NOMO-1 (cell line): ENCODE results near the gene ITPKB.
"Not testable (repeated sequence)": the region's sequence is repeated elsewhere in the genome, so short reads cannot be mapped to it uniquely, and the experiment has no call there.

ENCODE experiments used
- DNase-seq, 2 experiments: peaks; one replicate each; lab custom pipeline; 2025; ENCODE audit not compliant: unreplicated experiment in 2 of 2; lab: John Stamatoyannopoulos, UW

ITPKB gene

DNA sequence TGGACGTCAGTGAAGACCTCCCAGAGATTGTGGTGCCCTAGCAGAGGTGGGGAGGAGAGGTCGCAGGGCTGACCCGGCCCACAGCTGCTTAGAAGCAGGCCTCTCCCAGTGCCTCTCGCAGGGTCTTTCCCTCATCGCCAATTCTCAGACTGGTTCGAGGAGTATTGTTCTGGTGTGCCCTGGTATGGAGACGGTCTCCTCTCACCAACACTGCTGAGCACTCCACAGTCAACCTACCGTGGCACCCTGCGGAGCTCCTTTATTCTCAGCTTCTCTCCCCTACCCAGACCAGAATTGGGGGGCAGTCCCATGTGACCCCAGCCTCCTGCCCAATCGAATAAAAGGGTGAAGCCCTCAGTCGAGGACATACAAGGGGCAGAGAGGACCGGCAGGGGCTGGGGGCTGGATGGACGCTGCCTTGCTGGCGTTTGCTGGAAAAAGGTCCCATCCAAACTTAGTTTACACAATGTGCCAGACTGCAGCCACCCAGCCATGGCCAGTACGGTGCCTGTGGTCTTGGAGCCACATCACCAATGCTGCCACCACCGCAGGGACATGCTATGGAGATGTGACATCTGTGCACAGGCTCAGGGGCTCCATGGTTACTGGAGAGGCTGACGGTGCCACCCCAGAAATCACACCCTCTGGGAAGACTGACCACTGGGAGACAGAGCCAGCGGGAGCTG lies 109.7 kb downstream of the ITPKB start:
- DNase-seq = no peak

DNA sequence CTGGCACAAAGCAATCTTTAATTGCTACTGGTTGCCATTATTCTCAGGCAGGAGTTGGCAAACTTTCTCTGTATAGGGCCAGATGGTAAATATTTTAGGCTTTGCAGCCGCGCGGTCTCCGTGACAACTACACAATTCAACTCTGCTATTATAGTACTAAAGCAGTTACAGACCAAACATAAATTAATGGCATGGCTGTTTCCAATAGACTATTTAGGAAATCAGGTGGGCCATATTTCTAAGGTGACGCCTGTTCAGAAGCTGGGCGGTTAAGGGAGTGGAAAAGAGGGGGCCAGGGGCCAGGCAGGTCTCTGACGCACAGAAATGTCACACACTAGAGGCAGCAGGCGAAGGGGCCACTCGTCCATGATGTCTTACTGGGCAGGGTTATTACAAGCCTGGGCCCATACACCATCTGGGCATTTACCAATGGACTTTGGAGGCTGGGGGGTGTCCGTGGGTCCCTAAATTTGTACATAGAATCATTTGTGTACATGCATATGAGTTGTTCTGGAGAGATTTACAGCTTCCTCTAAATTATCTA lies 110.4 kb downstream of the ITPKB start:
- DNase-seq = no peak

DNA sequence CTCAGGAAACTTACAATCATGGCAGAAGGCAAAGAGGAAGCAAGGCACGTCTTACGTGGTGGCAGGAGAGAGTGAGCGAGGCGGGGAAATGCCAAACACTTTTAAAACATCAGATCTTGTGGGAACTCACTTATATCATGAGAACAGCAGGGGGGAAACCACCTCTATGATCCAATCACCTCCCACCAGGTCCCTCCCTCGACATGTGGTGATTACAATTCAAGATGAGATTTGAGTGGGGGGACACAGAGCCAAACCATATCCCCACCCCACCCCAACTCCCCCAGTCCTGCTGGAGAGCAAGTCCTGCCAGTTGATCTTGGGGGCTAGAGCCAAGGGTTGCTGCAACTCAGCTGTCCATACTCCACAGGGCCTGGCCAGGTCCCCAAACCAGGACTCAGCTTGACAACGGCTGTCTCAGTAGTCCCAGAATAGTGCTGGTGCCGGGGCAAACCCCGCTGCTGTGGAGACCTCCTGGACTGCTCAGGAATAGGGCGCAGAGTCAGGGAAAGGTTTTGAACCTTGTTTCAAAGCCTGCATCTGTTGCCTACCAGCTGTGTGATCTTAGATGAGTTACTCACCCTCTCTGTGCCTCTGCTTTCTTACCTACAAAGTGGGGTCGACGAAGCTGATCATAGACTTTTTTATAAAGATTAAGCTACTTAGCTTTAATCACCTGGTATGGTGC lies 111.0 kb downstream of the ITPKB start:
- DNase-seq = no peak

DNA sequence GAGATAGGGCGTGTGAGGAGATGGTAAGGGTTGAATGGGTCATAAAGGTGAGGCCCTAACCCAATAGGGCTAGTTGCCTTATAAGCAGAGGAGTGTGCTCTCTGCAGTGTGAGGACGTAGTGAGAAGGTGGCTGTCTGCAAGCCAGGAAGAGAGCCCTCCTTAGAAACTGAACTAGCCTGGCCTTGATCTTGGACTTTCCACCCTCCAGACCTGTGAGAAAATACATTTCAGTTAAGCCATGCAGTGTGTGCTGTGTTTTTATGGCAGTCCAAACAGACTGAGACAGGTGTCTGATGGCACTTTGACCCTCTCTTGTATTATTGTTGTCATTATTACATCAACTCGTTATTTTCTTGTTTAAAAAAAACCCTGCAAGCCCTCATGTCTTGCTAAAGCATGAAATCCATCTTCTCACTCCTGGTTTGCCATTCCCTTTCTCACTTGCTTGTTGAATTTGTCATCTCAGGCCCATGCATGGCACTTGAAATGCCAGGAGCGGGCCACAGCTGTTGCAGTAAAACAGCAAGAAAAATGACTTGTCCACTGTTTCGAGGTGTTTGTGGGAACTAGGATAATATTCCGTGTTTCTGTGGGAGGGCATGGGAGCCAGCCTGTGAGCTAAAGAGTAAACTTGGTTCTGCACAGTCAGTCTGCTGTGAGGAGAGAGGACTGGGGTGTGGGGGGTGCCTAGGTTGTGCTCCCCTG lies 111.9 kb downstream of the ITPKB start:
- DNase-seq = no peak

GRCh38 chr1:226626577-226626956 lies 112.5 kb downstream of the ITPKB start:
- peak; percentile 54 to 73 for DNase-seq

GRCh38 chr1:226625832-226626576 lies 113.1 kb downstream of the ITPKB start:
- DNase-seq = no peak

- no peak for DNase-seq
These were observed 113.8 kb downstream of the ITPKB start for GRCh38 chr1:226625326-226625725.

- no peak for DNase-seq
These were observed 114.6 kb downstream of the ITPKB start for GRCh38 chr1:226624526-226624925.

DNA sequence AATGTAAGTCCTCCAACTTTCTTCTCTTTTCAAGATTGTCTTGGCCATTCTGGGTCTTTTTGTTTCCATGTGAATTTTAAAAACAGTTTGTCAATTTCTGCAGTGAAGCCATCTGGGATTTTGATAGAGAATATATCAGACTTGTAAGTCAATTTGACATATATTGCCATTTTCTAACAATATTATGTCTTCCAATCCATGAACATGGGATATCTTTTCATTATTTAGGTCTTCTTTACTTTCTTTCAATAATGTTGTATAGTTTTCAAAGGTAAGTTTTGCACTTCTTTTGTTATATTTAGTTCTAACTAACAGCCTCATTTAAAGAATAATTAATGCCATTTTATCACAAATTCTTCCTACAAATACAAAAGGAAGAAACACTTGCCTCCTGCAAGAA lies 117.1 kb downstream of the ITPKB start:
- DNase-seq = no peak

- no peak for DNase-seq
These were observed 120.1 kb downstream of the ITPKB start for GRCh38 chr1:226619031-226619430.

DNA sequence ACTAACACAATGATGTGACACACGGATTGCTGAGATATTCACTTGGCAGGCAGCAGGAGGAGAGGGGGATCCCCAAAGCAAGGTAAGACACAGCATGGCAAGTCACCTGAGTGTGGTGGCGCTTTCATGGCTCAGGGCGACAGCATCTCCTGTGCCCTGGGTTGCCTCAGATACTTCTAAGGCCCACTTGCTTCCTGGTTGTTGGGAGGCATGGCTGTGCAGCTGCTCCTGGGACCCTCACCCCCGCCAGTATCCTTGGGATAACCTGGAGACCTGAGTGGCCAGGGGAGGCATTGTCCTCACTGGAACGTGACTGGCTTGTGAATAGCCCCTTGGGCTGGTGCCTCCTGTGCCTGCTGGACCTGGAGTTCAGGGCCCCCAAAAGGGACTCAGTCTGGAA lies 120.7 kb downstream of the ITPKB start:
- no peak for DNase-seq

GRCh38 chr1:226617719-226618118 lies 121.4 kb downstream of the ITPKB start:
- not testable (repeated sequence) for DNase-seq

- DNase-seq = no peak
These were observed 122.0 kb downstream of the ITPKB start for GRCh38 chr1:226617109-226617508.

- DNase-seq = no peak
These were observed 122.4 kb downstream of the ITPKB start for GRCh38 chr1:226616636-226617035.

- no peak for DNase-seq
These were observed 123.2 kb downstream of the ITPKB start for GRCh38 chr1:226615876-226616275.

DNA sequence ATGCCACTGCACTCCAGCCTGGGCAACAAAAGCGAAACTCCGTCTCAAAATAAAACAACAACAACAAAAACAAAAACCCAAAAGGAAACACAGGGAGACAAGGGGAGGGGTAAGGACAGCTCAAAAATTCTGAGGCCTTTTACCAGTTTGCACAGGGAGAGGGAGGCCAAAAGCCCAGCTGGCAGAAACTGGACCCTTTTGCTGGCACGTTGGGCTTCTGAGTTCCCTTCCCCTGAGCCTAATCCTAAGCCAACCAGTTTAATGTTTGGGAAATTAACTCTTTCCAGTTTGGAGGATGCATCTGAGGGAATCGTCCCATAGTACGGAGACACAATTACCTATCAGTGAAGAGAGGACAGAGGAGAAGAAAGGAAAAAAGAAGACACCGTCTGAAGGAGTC lies 127.1 kb downstream of the ITPKB start:
- not testable (repeated sequence) for DNase-seq

GRCh38 chr1:226611301-226611700 lies 127.8 kb downstream of the ITPKB start:
- DNase-seq = no peak

DNA sequence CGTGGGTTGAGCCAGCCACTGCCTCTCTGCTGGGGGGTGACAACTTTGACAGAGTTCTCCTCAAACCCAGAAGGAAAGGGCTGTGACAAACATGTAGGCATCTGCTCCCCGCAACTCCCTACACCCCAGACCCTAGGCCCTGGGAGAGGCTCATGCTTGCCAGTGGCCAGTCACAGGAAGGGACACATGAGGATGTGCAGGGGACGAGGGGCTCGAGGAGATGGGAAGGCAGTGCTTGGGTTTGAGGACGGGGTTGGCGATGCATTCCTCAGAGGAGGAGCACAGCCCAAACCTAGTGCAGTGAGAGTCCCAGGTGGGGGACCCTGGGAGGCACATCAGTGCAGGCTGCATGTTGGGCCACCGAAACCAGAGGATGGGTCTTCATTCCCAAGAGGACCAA lies 128.4 kb downstream of the ITPKB start:
- DNase-seq = no peak

GRCh38 chr1:226609836-226610455 lies 129.1 kb downstream of the ITPKB start:
- DNase-seq = no peak

DNA sequence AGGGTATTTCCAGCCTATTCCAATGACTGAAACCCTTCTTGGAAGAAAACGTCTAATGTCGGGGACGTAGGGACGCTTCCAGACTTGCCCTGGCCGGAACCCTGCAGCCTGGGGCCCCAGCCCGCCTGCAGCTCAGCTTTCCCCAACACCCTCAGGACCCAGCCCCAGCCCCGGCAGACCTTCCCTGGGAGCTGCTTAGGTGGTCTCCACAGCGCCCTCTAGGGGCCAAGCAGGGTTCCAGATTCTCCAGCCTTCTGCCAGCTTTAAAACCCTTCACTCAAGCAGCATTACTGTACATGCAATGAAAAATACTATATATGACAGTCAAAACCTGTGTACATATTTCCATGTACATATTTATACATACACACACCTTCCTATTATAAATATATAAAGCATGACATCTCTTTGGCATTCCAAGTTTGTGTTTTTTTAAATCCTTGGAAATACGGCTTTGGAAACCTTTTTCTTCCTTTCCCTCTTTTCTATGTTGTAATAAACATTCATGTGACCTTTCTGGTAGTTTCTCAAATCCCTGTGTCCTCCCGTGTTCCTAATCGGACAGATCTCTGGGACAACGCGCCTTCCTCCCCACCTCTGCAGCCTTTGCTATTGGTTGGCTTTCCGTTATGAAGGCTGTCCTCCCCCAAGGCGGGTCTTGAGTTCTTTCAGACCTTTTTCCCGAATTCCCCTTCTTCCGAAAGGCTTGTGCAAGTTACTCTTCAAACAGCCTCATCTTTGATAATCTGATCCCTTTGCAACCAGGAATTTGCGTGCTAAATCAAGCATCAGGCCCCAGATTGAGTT lies 130.2 kb downstream of the ITPKB start:
- peak; percentile 7 to 26 for DNase-seq
